ENCODE results near the gene DNAH3.
"Not testable (repeated sequence)": the region's sequence is repeated elsewhere in the genome, so short reads cannot be mapped to it uniquely, and the experiment has no call there.

The DNAH3 gene

DNA sequence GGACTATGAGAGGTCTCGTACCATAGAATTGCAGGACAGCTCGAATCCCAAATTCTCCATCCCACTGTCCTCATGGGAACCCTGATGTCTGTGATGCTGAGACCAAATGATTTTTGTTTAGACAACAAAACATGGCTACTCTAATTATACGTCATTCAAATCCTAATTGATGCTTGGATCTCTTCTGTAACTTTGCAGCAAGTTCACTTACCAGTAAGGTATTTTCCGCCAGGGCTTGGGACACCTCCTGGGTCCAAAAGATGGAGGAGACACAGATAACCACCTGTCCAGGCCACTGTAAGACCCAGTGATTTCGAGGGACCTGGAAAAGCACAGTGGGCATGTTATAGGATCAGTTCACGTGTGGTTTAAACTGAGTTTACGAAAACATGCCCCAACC lies 92.8 kb downstream of the DNAH3 start:
- H3K4me2 ChIP-seq (ENCODE audit: low read depth, low read length) = no peak overlapping the region
- no peaks in the 10 kb centered on the region for H3K27me3 ChIP-seq (replicated peaks; ENCODE audit: insufficient read depth, low read length)
- H2AFZ ChIP-seq (ENCODE audit: low read length) = no peak overlapping the region
- no peaks in the 10 kb centered on the region for H3K9me3 ChIP-seq (replicated peaks; ENCODE audit: insufficient read depth, low read length)
- H4K20me1 ChIP-seq (ENCODE audit: insufficient read depth, low read length) = no peaks in the 10 kb centered on the region
- H3K79me2 ChIP-seq (ENCODE audit: low read length) = no peaks in the 10 kb centered on the region
- H3K9ac ChIP-seq (ENCODE audit: low read length) = no peak overlapping the region
- no peak for DNase-seq
- H3K27ac ChIP-seq (ENCODE audit: low read length) = no peak overlapping the region
- no peaks in the 10 kb centered on the region for H3K4me1 ChIP-seq (ENCODE audit: low read length)
- H3K36me3 ChIP-seq (replicated peaks; ENCODE audit: insufficient read depth, low read length) = no peaks in the 10 kb centered on the region
- no peaks in the 10 kb centered on the region for H3K9me2 ChIP-seq (replicated peaks; ENCODE audit: insufficient read depth, low read length)
- H3F3A ChIP-seq (ENCODE audit: insufficient read depth, low read length) = no peaks in the 10 kb centered on the region
- TF ChIP-seq EZH2 (optimal IDR thresholded peaks at IDR 0.05; ENCODE audit: low read depth, low read length) = no peak
- TF ChIP-seq, protein P1, sequence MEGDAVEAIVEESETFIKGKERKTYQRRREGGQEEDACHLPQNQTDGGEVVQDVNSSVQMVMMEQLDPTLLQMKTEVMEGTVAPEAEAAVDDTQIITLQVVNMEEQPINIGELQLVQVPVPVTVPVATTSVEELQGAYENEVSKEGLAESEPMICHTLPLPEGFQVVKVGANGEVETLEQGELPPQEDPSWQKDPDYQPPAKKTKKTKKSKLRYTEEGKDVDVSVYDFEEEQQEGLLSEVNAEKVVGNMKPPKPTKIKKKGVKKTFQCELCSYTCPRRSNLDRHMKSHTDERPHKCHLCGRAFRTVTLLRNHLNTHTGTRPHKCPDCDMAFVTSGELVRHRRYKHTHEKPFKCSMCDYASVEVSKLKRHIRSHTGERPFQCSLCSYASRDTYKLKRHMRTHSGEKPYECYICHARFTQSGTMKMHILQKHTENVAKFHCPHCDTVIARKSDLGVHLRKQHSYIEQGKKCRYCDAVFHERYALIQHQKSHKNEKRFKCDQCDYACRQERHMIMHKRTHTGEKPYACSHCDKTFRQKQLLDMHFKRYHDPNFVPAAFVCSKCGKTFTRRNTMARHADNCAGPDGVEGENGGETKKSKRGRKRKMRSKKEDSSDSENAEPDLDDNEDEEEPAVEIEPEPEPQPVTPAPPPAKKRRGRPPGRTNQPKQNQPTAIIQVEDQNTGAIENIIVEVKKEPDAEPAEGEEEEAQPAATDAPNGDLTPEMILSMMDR (IDR thresholded peaks at IDR 0.05; ENCODE audit: low read length) = no peak
- H3K4me3 ChIP-seq (ENCODE audit: low read length) = no peak overlapping the region

DNA sequence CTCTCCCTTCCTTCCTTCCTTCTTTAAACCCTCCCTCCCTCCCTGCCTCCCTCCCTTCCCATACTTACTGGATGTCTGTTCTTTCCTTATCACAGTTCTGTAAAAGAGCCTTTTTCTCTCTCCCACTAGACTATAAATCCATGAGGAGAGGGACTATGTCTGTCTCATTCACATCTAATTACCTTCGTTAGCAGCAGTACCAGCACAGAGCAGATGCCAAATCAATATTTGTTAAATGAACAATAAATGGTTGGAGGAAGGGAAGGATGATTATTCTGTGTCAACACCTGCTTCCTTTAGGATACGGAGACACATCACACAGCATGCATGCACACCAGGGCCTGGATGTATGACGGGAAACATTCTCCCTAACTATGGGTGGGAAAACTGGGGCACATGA lies 94.2 kb downstream of the DNAH3 start:
- Histone ChIP-seq H4K20me1 (ENCODE audit: insufficient read depth, low read length) (no peaks in the 10 kb centered on the region), H3K4me2 (ENCODE audit: low read depth, low read length) (no peak overlapping the region), H3F3A (ENCODE audit: insufficient read depth, low read length) (no peaks in the 10 kb centered on the region), H3K9me3 (replicated peaks; ENCODE audit: insufficient read depth, low read length) (no peaks in the 10 kb centered on the region), H3K36me3 (replicated peaks; ENCODE audit: insufficient read depth, low read length) (no peaks in the 10 kb centered on the region), H2AFZ (ENCODE audit: low read length) (no peak overlapping the region), H3K4me3 (ENCODE audit: low read length) (no peak overlapping the region), H3K9ac (ENCODE audit: low read length) (no peak overlapping the region), H3K79me2 (ENCODE audit: low read length) (no peaks in the 10 kb centered on the region), H3K4me1 (ENCODE audit: low read length) (no peaks in the 10 kb centered on the region), H3K27ac (ENCODE audit: low read length) (no peak overlapping the region), H3K9me2 (replicated peaks; ENCODE audit: insufficient read depth, low read length) (no peaks in the 10 kb centered on the region), H3K27me3 (replicated peaks; ENCODE audit: insufficient read depth, low read length) (no peaks in the 10 kb centered on the region)
- TF ChIP-seq, protein P1 (IDR thresholded peaks at IDR 0.05; ENCODE audit: low read length) = no peak
- TF ChIP-seq EZH2 (optimal IDR thresholded peaks at IDR 0.05; ENCODE audit: low read depth, low read length) = no peak
- TF ChIP-seq EZH2phosphoT487 (IDR thresholded peaks at IDR 0.05; ENCODE audit: low read length) = no peak
- DNase-seq = no peak

DNA sequence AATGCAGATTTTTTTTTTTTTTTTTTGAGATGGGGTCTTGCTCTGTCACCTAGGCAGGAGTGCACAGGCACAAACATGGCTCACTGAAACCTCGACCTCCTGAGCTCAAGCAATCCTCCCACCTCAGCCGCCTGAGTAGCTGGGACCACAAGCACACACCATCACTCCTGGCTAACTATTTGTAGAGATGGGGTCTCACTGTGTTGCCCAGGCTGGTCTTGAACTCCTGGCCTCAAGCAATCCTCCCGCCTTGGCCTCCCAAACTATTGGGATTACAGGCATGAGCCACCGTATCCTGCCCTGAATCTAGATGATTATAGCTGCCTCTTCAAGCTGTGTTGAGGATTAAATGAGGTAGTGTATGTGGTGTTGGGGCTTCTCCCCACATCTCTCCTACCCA lies 94.9 kb downstream of the DNAH3 start:
- not testable (repeated sequence) for H3K4me1 ChIP-seq (ENCODE audit: low read length); H2AFZ ChIP-seq (ENCODE audit: low read length); H3K4me2 ChIP-seq (ENCODE audit: low read depth, low read length); H3F3A ChIP-seq (ENCODE audit: insufficient read depth, low read length); H3K4me3 ChIP-seq (ENCODE audit: low read length); H3K9me3 ChIP-seq (replicated peaks; ENCODE audit: insufficient read depth, low read length); H3K27me3 ChIP-seq (replicated peaks; ENCODE audit: insufficient read depth, low read length); H3K36me3 ChIP-seq (replicated peaks; ENCODE audit: insufficient read depth, low read length); DNase-seq; H3K27ac ChIP-seq (ENCODE audit: low read length); H4K20me1 ChIP-seq (ENCODE audit: insufficient read depth, low read length); H3K9me2 ChIP-seq (replicated peaks; ENCODE audit: insufficient read depth, low read length); H3K9ac ChIP-seq (ENCODE audit: low read length); H3K79me2 ChIP-seq (ENCODE audit: low read length)

DNA sequence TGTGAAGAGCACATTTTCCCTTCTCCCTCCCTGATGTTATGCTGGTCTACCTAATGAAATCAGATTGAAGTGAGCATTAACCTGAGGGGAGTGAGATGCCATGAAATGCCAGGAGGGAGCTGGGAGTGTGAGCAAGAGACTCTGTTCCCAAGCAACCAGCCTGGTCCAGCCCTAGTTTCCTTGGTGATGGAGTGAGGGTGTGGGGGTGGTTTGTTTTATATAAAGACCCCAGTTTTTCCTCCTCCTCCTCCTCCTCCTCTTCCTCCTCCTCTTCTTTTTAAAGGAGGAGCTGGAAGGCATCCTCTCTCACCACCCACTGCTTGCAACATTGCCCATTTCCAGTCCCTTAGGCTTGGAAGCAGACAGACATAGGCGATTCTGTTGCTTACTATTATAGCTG lies 97.1 kb downstream of the DNAH3 start:
- TF ChIP-seq EZH2phosphoT487 (IDR thresholded peaks at IDR 0.05; ENCODE audit: low read length) (no peak), EZH2 (optimal IDR thresholded peaks at IDR 0.05; ENCODE audit: low read depth, low read length) (no peak)
- TF ChIP-seq, protein P1 (IDR thresholded peaks at IDR 0.05; ENCODE audit: low read length) = no peak
- no peak overlapping the region for H3K9ac ChIP-seq (ENCODE audit: low read length)

DNA sequence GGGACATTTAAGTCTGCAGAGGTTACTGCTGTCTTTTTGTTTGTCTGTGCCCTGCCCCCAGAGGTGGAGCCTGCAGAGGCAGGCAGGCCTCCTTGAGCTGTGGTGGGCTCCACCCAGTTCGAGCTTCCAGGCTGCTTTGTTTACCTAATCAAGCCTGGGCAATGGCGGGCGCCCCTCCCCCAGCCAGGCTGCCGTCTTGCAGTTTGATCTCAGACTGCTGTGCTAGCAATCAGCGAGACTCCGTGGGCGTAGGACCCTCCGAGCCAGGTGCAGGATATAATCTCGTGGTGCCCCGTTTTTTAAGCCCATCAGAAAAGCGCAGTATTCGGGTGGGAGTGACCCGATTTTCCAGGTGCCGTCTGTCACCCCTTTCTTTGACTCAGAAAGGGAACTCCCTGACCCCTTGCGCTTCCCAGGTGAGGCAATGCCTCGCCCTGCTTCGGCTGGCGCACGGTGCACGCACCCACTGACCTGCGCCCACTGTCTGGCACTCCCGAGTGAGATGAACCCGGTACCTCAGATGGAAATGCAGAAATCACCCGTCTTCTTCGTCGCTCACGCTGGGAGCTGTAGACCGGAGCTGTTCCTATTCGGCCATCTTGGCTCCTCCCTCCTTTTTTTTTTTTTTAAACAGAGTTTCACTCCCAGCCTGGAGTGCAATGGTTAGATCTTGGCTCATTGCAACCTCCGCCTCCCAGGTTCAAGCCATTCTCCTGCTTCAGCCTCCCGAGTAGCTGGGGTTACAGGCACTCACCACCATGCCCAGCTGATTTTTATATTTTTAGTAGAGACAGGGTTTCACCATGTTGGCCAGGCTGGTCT lies 102.3 kb downstream of the DNAH3 start:
- H3K27me3 ChIP-seq (replicated peaks; ENCODE audit: insufficient read depth, low read length); H3K9ac ChIP-seq (ENCODE audit: low read length); H3K4me3 ChIP-seq (ENCODE audit: low read length); H3K9me2 ChIP-seq (replicated peaks; ENCODE audit: insufficient read depth, low read length); H2AFZ ChIP-seq (ENCODE audit: low read length); H3K36me3 ChIP-seq (replicated peaks; ENCODE audit: insufficient read depth, low read length); H3K9me3 ChIP-seq (replicated peaks; ENCODE audit: insufficient read depth, low read length); DNase-seq; H4K20me1 ChIP-seq (ENCODE audit: insufficient read depth, low read length); H3K4me2 ChIP-seq (ENCODE audit: low read depth, low read length); H3K27ac ChIP-seq (ENCODE audit: low read length); H3K79me2 ChIP-seq (ENCODE audit: low read length); H3K4me1 ChIP-seq (ENCODE audit: low read length); H3F3A ChIP-seq (ENCODE audit: insufficient read depth, low read length): not testable (repeated sequence)

More for the DNA sequence above, 97.1 kb downstream of the DNAH3 start:
- H3K4me1 ChIP-seq (ENCODE audit: low read length) = no peaks in the 10 kb centered on the region
- no peaks in the 10 kb centered on the region for H3K79me2 ChIP-seq (ENCODE audit: low read length)
- H3K36me3 ChIP-seq (replicated peaks; ENCODE audit: insufficient read depth, low read length) = no peaks in the 10 kb centered on the region
- H3K9me3 ChIP-seq (replicated peaks; ENCODE audit: insufficient read depth, low read length) = no peaks in the 10 kb centered on the region
- no peak for DNase-seq
- H2AFZ ChIP-seq (ENCODE audit: low read length) = no peak overlapping the region
- no peak overlapping the region for H3K4me3 ChIP-seq (ENCODE audit: low read length)
- no peaks in the 10 kb centered on the region for H3K9me2 ChIP-seq (replicated peaks; ENCODE audit: insufficient read depth, low read length)
- H3F3A ChIP-seq (ENCODE audit: insufficient read depth, low read length) = no peaks in the 10 kb centered on the region
- no peak overlapping the region for H3K4me2 ChIP-seq (ENCODE audit: low read depth, low read length)
- H3K27ac ChIP-seq (ENCODE audit: low read length) = no peak overlapping the region
- H3K27me3 ChIP-seq (replicated peaks; ENCODE audit: insufficient read depth, low read length) = no peaks in the 10 kb centered on the region
- no peaks in the 10 kb centered on the region for H4K20me1 ChIP-seq (ENCODE audit: insufficient read depth, low read length)
